HG02943 (cell line): ENCODE measurements around the gene FCRL1.

Source experiments
- ATAC-seq: cut with Tn5 transposase; IDR thresholded peaks from one replicate; pipeline ENCODE4 v1.9.1; 2021; ENCODE audit warnings: mild to moderate bottlenecking, low read depth, moderate library complexity; ENCODE audit not compliant: unreplicated experiment

FCRL1 gene

DNA sequence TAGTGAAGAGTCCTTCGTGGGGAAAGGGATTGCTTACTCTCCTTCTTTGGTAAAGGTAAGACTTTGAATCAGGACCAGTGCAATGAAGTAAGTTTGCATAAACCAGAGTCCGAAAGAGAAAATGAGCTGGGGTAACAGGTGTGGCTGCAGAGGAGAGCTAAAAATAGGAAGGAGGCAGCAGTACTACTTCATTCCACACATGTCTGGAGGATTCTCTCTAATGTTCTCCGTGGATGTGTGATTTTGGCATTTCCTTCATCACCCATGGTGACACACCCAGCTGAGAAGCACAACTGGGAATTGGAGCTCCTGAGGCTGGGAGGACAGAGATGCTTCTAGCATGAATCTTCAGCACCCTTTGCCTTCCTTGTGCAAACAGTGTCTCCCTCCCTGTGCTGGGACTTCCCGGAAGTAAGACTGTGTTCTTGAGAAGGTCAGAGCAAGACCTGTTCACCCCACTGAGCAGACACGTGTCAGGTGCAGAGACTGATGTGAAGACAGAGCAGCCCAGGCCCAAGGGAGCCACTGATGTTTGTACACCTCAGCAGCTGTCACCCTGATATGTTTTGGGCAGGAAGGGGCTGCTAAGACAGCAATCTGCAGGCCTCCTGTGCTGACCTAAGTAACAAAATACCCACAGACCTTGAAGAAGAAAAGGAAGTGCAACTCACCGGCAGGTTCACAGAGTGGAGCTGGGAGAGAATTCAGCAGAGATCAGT, 13.3 kb downstream of the FCRL1 start:
- ATAC-seq: peak; percentile 92

- ATAC-seq: no peak
Observed at GRCh38 chr1:157803851-157804250, 16.1 kb downstream of the FCRL1 start.

GRCh38 chr1:157799996-157800395, 19.9 kb downstream of the FCRL1 start:
- no peak for ATAC-seq

GRCh38 chr1:157798211-157798610, 21.7 kb downstream of the FCRL1 start:
- no peak for ATAC-seq

GRCh38 chr1:157785248-157785647, 34.7 kb downstream of the FCRL1 start:
- no peak for ATAC-seq

DNA sequence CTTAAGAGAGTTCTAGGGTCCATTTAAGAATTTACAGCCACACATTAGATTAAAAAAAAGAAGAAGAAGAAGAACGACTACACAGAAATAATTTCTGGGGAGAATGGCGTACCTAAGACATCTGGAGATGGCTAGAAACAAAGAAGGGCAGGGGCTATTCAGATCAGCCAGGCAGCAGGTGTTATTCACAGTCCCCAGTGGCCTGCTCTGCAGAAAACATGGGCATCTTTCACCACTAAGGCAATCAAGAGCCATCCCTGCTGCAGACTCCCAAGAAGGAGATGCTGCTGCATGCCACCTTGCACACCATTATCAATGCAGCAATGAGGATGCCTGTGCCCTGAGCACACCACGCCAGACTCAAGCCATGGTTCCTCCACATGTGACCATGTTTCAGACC, 35.1 kb downstream of the FCRL1 start:
- no peak for ATAC-seq

DNA sequence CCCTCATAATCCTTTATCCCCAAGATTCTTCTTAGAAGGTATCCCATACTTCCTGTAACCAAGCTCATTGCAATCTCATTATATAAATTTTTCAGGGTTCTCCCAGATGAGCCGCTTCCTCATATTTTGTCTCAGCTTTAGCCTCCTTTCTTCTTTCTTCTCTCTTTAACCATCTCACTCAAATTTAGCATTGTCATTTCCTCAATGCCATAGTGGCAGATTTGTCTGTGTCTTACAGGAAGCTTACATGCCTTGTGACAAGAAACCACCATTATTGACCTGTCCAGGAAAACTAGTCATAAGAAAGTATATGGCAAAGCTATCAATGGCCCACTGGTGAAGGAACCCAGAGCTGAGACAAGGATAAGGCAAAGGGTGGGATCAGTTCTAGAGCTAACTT, 37.0 kb downstream of the FCRL1 start:
- no peak for ATAC-seq

GRCh38 chr1:157781048-157781447, 38.9 kb downstream of the FCRL1 start:
- ATAC-seq: no peak

- ATAC-seq: peak; percentile 77
Observed at GRCh38 chr1:157776971-157777391, 42.9 kb downstream of the FCRL1 start, which contains the start of gene FCRL2. Gene FCRL2, minus strand, starts transcription at chr1:157777132. Its CDS starts 59 bp downstream, at chr1:157777073.

- no peak for ATAC-seq
Observed at GRCh38 chr1:157775101-157775870, 44.6 kb downstream of the FCRL1 start.

GRCh38 chr1:157774412-157774811, 45.5 kb downstream of the FCRL1 start:
- ATAC-seq: no peak

- ATAC-seq: no peak
Observed at GRCh38 chr1:157773493-157774350, 46.2 kb downstream of the FCRL1 start.

DNA sequence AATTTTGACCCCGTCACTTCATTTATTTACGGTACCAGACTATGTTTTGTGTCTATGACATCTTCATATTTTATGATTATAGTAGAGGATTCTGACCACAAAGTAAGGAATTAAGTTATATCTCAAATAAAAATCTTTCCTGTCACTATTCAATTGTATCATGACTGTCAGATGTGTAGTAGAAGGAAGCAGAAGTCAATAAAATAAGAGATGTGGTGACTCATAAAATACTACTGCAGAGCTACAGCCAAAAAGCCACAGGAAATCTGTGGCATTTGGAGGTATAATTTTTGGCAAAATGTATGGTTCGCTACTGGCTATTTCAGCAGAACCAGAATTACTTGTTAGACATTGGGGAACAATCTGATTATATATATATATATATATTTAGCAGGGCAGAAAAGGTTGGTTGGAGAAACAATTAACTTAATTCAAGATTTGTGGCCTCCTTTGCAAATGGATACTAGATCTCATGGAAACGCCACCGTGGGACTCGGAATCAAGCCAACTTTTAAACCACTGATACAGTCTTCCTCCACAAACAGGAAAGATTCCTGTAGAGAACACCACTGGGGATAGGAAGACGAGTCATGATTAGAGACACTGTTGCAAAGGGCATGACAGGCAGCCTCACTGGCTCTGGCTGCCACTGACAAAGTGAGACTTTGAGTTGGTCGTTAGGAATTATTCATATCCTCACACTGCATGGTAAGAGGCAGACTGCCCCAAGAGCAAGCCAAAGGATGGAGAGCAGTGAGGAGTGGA, 48.1 kb downstream of the FCRL1 start:
- no peak for ATAC-seq

DNA sequence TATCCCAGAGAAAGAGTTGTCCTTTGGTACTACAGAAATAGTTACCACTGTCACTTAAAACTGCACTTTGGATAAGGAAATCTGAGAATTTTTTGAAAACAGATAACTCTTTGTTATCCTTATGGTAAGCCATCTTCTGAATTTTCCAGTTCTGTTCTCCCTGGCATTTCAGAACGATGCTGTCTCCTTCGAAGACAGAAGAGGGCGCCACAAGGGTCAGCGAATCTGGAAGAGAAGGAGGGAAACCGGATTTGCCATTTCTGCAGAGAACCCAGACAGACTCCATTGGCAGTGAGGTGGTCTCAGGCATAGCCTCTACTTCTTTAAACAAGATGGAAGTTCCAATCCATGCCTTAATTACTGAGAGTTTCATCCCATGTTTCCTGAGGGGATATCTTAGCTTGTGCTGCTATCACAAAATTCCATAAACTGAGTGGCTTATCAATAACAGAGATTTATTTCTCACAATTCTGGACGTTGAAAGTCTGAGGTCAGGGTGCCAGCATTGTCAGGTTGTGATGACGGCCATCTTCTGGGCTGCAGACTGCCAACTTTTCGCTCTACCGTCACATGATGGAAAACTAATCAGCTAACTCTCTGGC, 49.4 kb downstream of the FCRL1 start:
- ATAC-seq: no peak

- ATAC-seq: no peak
Observed at GRCh38 chr1:157766792-157767191, 53.1 kb downstream of the FCRL1 start.

- ATAC-seq: no peak
Observed at GRCh38 chr1:157758018-157758417, 61.9 kb downstream of the FCRL1 start.

DNA sequence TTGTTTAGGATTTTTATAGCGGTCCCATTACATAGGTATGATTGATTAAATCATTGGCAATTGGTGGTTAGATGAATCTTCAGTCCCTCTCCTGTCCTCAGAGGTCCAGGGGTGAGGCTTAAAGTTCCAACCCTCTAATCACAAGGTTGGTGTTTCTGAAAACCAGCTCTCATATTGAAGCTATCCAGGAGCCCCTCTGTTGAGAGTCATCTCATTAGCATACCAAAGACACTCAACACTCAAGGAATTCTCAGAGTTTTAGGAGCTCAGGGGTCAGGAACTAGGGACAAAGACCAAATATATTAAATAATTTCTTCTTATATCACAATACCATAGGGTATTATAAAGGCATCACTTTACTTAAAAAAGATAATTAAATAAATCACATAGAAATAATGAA, 66.3 kb downstream of the FCRL1 start:
- ATAC-seq: no peak

- ATAC-seq: no peak
Observed at GRCh38 chr1:157751283-157751682, 68.6 kb downstream of the FCRL1 start.

- no peak for ATAC-seq
Observed at GRCh38 chr1:157748262-157748817, 71.6 kb downstream of the FCRL1 start.
